ENCODE measurements around the gene SPINT4. TPM values are rescaled to one million over a fixed set of nuclear protein-coding genes. Genes with fewer than 3 reads are reported as not detected.
"Not testable (repeated sequence)": the region's sequence is repeated elsewhere in the genome, so short reads cannot be mapped to it uniquely, and the experiment has no call there.

Gene SPINT4
- not detected for total RNA-seq

GRCh38 chr20:45722047-45722446 lies at the start of gene SPINT4:
Gene SPINT4, plus strand, starts transcription at chr20:45722347. Its CDS starts 21 bp downstream, at chr20:45722368.
- 60 to 80% methylated on average over 1 of the region's 1 CpG for WGBS, 2 donors
- no peak for TF ChIP-seq EP300 (IDR thresholded peaks at IDR 0.05)
- no peak for TF ChIP-seq POLR2AphosphoS5 (IDR thresholded peaks at IDR 0.05)
- no peak for TF ChIP-seq CTCF (IDR thresholded peaks at IDR 0.05)
- no peak for TF ChIP-seq POLR2A (IDR thresholded peaks at IDR 0.05)
- Histone ChIP-seq H3K4me1 (no peaks in the 10 kb centered on the region), H3K27ac (no peak within 1 kb of the TSS), H3K27me3 (no peaks in the 10 kb centered on the region), H3K36me3 (no peaks in the 10 kb centered on the region), H3K4me3 (no peak within 1 kb of the TSS), H3K9me3 (no peaks in the 10 kb centered on the region)
- ATAC-seq (ENCODE audit: low FRiP score in 2 of 2) (no peak), DNase-seq (no peak)

- Histone ChIP-seq H3K36me3 (no peaks in the 10 kb centered on the region), H3K4me1 (no peaks in the 10 kb centered on the region), H3K9me3 (peaks cover 0 to 4% (median under 1%) of the 10 kb centered on the region in 4 donors), H3K4me3 (no peak overlapping the region), H3K27me3 (no peaks in the 10 kb centered on the region), H3K27ac (no peak overlapping the region)
- TF ChIP-seq EP300 (IDR thresholded peaks at IDR 0.05) = no peak
- TF ChIP-seq CTCF (IDR thresholded peaks at IDR 0.05) = no peak
- TF ChIP-seq POLR2AphosphoS5 (IDR thresholded peaks at IDR 0.05) = no peak
- no peak for ATAC-seq (ENCODE audit: low FRiP score in 2 of 2)
- no peak for DNase-seq
Measured at GRCh38 chr20:45672765-45673164, 49.4 kb upstream of the SPINT4 start.

GRCh38 chr20:45679650-45680049 lies 42.5 kb upstream of the SPINT4 start:
- H3K4me1 ChIP-seq = no peaks in the 10 kb centered on the region
- peaks cover 4 to 28% (median 21%) of the 10 kb centered on the region in 4 donors for H3K9me3 ChIP-seq
- no peaks in the 10 kb centered on the region for H3K36me3 ChIP-seq
- H3K27me3 ChIP-seq = no peaks in the 10 kb centered on the region
- ATAC-seq (ENCODE audit: low FRiP score in 2 of 2) (no peak), DNase-seq (no peak)
- no peak overlapping the region for H3K27ac ChIP-seq
- TF ChIP-seq CTCF (IDR thresholded peaks at IDR 0.05) = no peak
- TF ChIP-seq POLR2AphosphoS5 (IDR thresholded peaks at IDR 0.05) = no peak
- no peak for TF ChIP-seq POLR2A (IDR thresholded peaks at IDR 0.05)
- TF ChIP-seq EP300 (IDR thresholded peaks at IDR 0.05) = no peak
- H3K4me3 ChIP-seq = no peak overlapping the region

GRCh38 chr20:45685896-45686295 lies 36.3 kb upstream of the SPINT4 start:
- H3K27ac ChIP-seq = no peak overlapping the region
- 65 to 75% methylated on average over 3 of the region's 3 CpGs for whole genome bisulfite sequencing, 2 donors
- no peak for DNase-seq
- no peaks in the 10 kb centered on the region for H3K4me1 ChIP-seq
- TF ChIP-seq POLR2AphosphoS5 (IDR thresholded peaks at IDR 0.05) = no peak
- no peak for TF ChIP-seq CTCF (IDR thresholded peaks at IDR 0.05)
- TF ChIP-seq POLR2A (IDR thresholded peaks at IDR 0.05) = no peak
- no peak for TF ChIP-seq EP300 (IDR thresholded peaks at IDR 0.05)
- no peaks in the 10 kb centered on the region for H3K27me3 ChIP-seq
- H3K36me3 ChIP-seq = no peaks in the 10 kb centered on the region
- ATAC-seq (ENCODE audit: low FRiP score in 2 of 2) = peak in 1 of 2 donors; percentile 28
- H3K9me3 ChIP-seq = peaks cover 0 to 1% (median 0%) of the 10 kb centered on the region in 4 donors
- no peak overlapping the region for H3K4me3 ChIP-seq

- not testable (repeated sequence) for ATAC-seq (ENCODE audit: low FRiP score in 2 of 2); H3K4me1 ChIP-seq; H3K4me3 ChIP-seq; H3K27me3 ChIP-seq; H3K36me3 ChIP-seq; H3K9me3 ChIP-seq; H3K27ac ChIP-seq
- WGBS, 2 donors = 76 to 86% methylated on average over 3 to 12 of the region's 12 CpGs
- peak in 1 of 2 donors; percentile 27 for DNase-seq
Measured at GRCh38 chr20:45693346-45693745, 28.8 kb upstream of the SPINT4 start.
